OCI-M1 (cell line): Measurements from ENCODE around the gene ZBTB8OS.
"Not testable (repeated sequence)": the region's sequence is repeated elsewhere in the genome, so short reads cannot be mapped to it uniquely, and the experiment has no call there.

ENCODE experiments used
- DNase-seq: peaks from one replicate; lab custom pipeline; 2025; lab: John Stamatoyannopoulos, UW

Gene ZBTB8OS

GRCh38 chr1:32650248-32650751 is at the start of gene ZBTB8OS:
Gene ZBTB8OS, minus strand, starts transcription at chr1:32650550. Its CDS starts 21 bp downstream, at chr1:32650529.
- DNase-seq, result peak; percentile 97

- not testable (repeated sequence) for DNase-seq
Measured at GRCh38 chr1:32696996-32697395, 46.6 kb upstream of the ZBTB8OS start.

GRCh38 chr1:32696041-32696440 is 45.7 kb upstream of the ZBTB8OS start:
- DNase-seq, result no peak

GRCh38 chr1:32695098-32695904 is 45.0 kb upstream of the ZBTB8OS start:
- DNase-seq, result peak; percentile 88

GRCh38 chr1:32693455-32694174 is 43.3 kb upstream of the ZBTB8OS start:
- no peak for DNase-seq

GRCh38 chr1:32686387-32686786 is 36.0 kb upstream of the ZBTB8OS start:
- DNase-seq, result no peak

GRCh38 chr1:32685498-32685897 is 35.1 kb upstream of the ZBTB8OS start:
- DNase-seq, result no peak

GRCh38 chr1:32684167-32684811 is 33.9 kb upstream of the ZBTB8OS start:
- no peak for DNase-seq

GRCh38 chr1:32683397-32683796 is 33.0 kb upstream of the ZBTB8OS start:
- no peak for DNase-seq

- no peak for DNase-seq
Measured at GRCh38 chr1:32681999-32682398, 31.6 kb upstream of the ZBTB8OS start.

- no peak for DNase-seq
Measured at GRCh38 chr1:32681509-32681908, 31.2 kb upstream of the ZBTB8OS start.

GRCh38 chr1:32680642-32681041 is 30.3 kb upstream of the ZBTB8OS start:
- DNase-seq, result no peak

- not testable (repeated sequence) for DNase-seq
Measured at GRCh38 chr1:32679993-32680392, 29.6 kb upstream of the ZBTB8OS start.

- no peak for DNase-seq
Measured at GRCh38 chr1:32676945-32677344, 26.6 kb upstream of the ZBTB8OS start.

- DNase-seq, result not testable (repeated sequence)
Measured at GRCh38 chr1:32668716-32669115, 18.4 kb upstream of the ZBTB8OS start.

- DNase-seq, result no peak
Measured at GRCh38 chr1:32666901-32667566, 16.7 kb upstream of the ZBTB8OS start.

GRCh38 chr1:32665915-32666314 is 15.6 kb upstream of the ZBTB8OS start:
- DNase-seq, result no peak

- DNase-seq, result no peak
Measured at GRCh38 chr1:32659581-32659980, 9.2 kb upstream of the ZBTB8OS start.

- no peak for DNase-seq
Measured at GRCh38 chr1:32652244-32652962, 2.1 kb upstream of the ZBTB8OS start.

GRCh38 chr1:32651461-32652073 is 1.2 kb upstream of the ZBTB8OS start:
- DNase-seq, result no peak
